Calu3 (cell line): Measurements from ENCODE around the gene PTPRF. TPM values are rescaled to one million over a fixed set of nuclear protein-coding genes. Genes with fewer than 3 reads are reported as not detected.

Source experiments
- BruUV-seq: library from RNA; stranded (reverse); fragments of 400-500 nt; replicated peaks from 2 replicates; lab custom pipeline; 2021; lab: Mats Ljungman, UMichigan
- CTCF ChIA-PET: fragments of 300-600 bp; sonication (Branson Sonifier 250); formaldehyde crosslinking; loops from one replicate; lab custom pipeline; 2022; ENCODE audit warnings: antibody characterized with exemption; lab: Charles Lee
- DNase-seq: peaks from one replicate; pipeline ENCODE4 v3.0.0; 2022
- H3K27ac Mint-ChIP-seq: one replicate; pipeline ENCODE4 v1.8.0; 2022; ENCODE audit warnings: mixed read lengths; ENCODE audit not compliant: unreplicated experiment
- H3K27me3 Mint-ChIP-seq: one replicate; pipeline ENCODE4 v1.8.0; 2022; ENCODE audit warnings: mixed read lengths; ENCODE audit not compliant: unreplicated experiment
- H3K36me3 Mint-ChIP-seq: one replicate; pipeline ENCODE4 v1.8.0; 2022; ENCODE audit warnings: mild to moderate bottlenecking, moderate library complexity, mixed read lengths; ENCODE audit not compliant: insufficient read depth, unreplicated experiment
- H3K4me1 Mint-ChIP-seq: one replicate; pipeline ENCODE4 v1.8.0; 2022; ENCODE audit warnings: mild to moderate bottlenecking, low read depth, mixed read lengths; ENCODE audit not compliant: unreplicated experiment
- H3K4me3 Mint-ChIP-seq: one replicate; pipeline ENCODE4 v1.8.0; 2022; ENCODE audit warnings: mild to moderate bottlenecking, low read depth, moderate library complexity, mixed read lengths; ENCODE audit not compliant: unreplicated experiment
- H3K9me3 Mint-ChIP-seq: one replicate; pipeline ENCODE4 v1.8.0; 2022; ENCODE audit warnings: low read depth, mixed read lengths; ENCODE audit not compliant: unreplicated experiment
- CTCF ChIP-seq: fragments of 200-600 bp; IDR thresholded peaks from one replicate; pipeline ENCODE4 v1.8.0; 2022; ENCODE audit warnings: antibody characterized with exemption; ENCODE audit not compliant: unreplicated experiment
- intact Hi-C: fragments of 100-400 bp; cut with micrococcal nuclease; formaldehyde crosslinking; loops from one replicate; pipeline ENCODE4 v1.10.0; 2022; ENCODE audit not compliant: unreplicated experiment
- total RNA-seq: library from RNA; stranded (reverse); gene quantifications from 2 replicates; pipeline ENCODE4 v1.2.3, GENCODE V29; 2022

Gene PTPRF
- total RNA-seq, 1 experiment from 2014 or later = 318 TPM

- H3K9me3 Mint-ChIP-seq = no peaks in the 10 kb centered on the region
- intact Hi-C loops = no loop called here
- TF ChIP-seq CTCF = no peak
- DNase-seq = no peak
- no peaks in the 10 kb centered on the region for H3K27me3 Mint-ChIP-seq
- BruUV-seq = no TSS peak
- H3K4me1 Mint-ChIP-seq = no peaks in the 10 kb centered on the region
- no peak overlapping the region for H3K4me3 Mint-ChIP-seq
- no peak overlapping the region for H3K27ac Mint-ChIP-seq
- CTCF ChIA-PET = no interaction called here
- H3K36me3 Mint-ChIP-seq = peaks cover 26% of the 10 kb centered on the region
Observed at GRCh38 chr1:43612406-43612805, 81.7 kb downstream of the PTPRF start.

- intact Hi-C loops = no loop called here
- Mint-ChIP-seq H3K4me3 (no peak overlapping the region), H3K27me3 (no peaks in the 10 kb centered on the region), H3K4me1 (no peaks in the 10 kb centered on the region), H3K9me3 (no peaks in the 10 kb centered on the region), H3K36me3 (peaks cover 19% of the 10 kb centered on the region), H3K27ac (no peak overlapping the region)
- no TSS peak for BruUV-seq
- no peak for DNase-seq
- CTCF ChIA-PET = no interaction called here
- TF ChIP-seq CTCF = no peak
Observed at GRCh38 chr1:43613075-43613942, 82.6 kb downstream of the PTPRF start.

GRCh38 chr1:43614211-43614610 is 83.5 kb downstream of the PTPRF start:
- CTCF ChIA-PET = no interaction called here
- no peaks in the 10 kb centered on the region for H3K4me1 Mint-ChIP-seq
- no TSS peak for BruUV-seq

GRCh38 chr1:43614891-43615290 is 84.2 kb downstream of the PTPRF start:
- BruUV-seq = no TSS peak
- CTCF ChIA-PET = interaction anchor here (0.6 to 0.7 kb wide), 3 partner anchors 58 to 1369 kb away, joined by 3 read pairs; no protein-coding TSS in a partner anchor
- H3K27me3 Mint-ChIP-seq = no peaks in the 10 kb centered on the region
- no peaks in the 10 kb centered on the region for H3K4me1 Mint-ChIP-seq
- no peaks in the 10 kb centered on the region for H3K9me3 Mint-ChIP-seq
- DNase-seq = no peak
- H3K36me3 Mint-ChIP-seq = peaks cover 14% of the 10 kb centered on the region
- no peak overlapping the region for H3K27ac Mint-ChIP-seq
- intact Hi-C loops = no loop called here
- TF ChIP-seq CTCF = no peak
- no peak overlapping the region for H3K4me3 Mint-ChIP-seq

More at GRCh38 chr1:43614211-43614610, 83.5 kb downstream of the PTPRF start:
- no peaks in the 10 kb centered on the region for H3K9me3 Mint-ChIP-seq
- no peak overlapping the region for H3K4me3 Mint-ChIP-seq
- intact Hi-C loops = no loop called here
- no peak for TF ChIP-seq CTCF
- no peak overlapping the region for H3K27ac Mint-ChIP-seq
- H3K27me3 Mint-ChIP-seq = no peaks in the 10 kb centered on the region
- H3K36me3 Mint-ChIP-seq = peaks cover 14% of the 10 kb centered on the region
- DNase-seq = no peak
